HepG2 (cell line): Measurements from ENCODE around the gene LAMB2. TPM values are rescaled to one million over a fixed set of nuclear protein-coding genes. Genes with fewer than 3 reads are reported as not detected.
A peak's percentile ranks its signal among the peaks of the same experiment; 100 is the strongest.

Experiments
- BORCS8-MEF2B ChIP-seq: sonication (generic); formaldehyde crosslinking; IDR thresholded peaks from 2 replicates; pipeline ENCODE4 v1.8.0; 2022; ENCODE audit warnings: mild to moderate bottlenecking, missing genetic modification reagents
- HDAC6 ChIP-seq: fragments of 200-600 bp; sonication (generic); IDR thresholded peaks from 2 replicates; pipeline ENCODE4 v1.7.0; 2017; ENCODE audit warnings: mild to moderate bottlenecking, antibody characterized with exemption, low read length, low read depth
- HNRNPLL ChIP-seq: fragments of 200-400 bp; formaldehyde crosslinking; IDR thresholded peaks from 2 replicates; pipeline ENCODE4 v1.6.1; 2017; ENCODE audit warnings: mild to moderate bottlenecking, low read depth, low read length; ENCODE audit not compliant: poor library complexity, severe bottlenecking
- HNRNPUL1 ChIP-seq: fragments of 200-400 bp; formaldehyde crosslinking; IDR thresholded peaks from 2 replicates; pipeline ENCODE4 v1.6.1; 2017; ENCODE audit warnings: low read depth, mild to moderate bottlenecking, low read length, moderate library complexity
- ISX ChIP-seq: sonication (generic); formaldehyde crosslinking; conservative IDR thresholded peaks from 2 replicates; pipeline ENCODE4 v1.5.0; 2020; ENCODE audit warnings: missing genetic modification reagents
- KLF15 ChIP-seq: sonication (generic); formaldehyde crosslinking; IDR thresholded peaks from 2 replicates; pipeline ENCODE4 v1.8.1; 2023; ENCODE audit warnings: borderline replicate concordance, mild to moderate bottlenecking, inconsistent platforms, missing genetic modification reagents, mixed read lengths
- LCORL ChIP-seq, 2 experiments: fragments of 450-650 bp in 1 of 2; sonication (generic) in 1 of 2; formaldehyde crosslinking in 1 of 2; IDR thresholded peaks; 2 replicates each; pipeline versions ENCODE4 v1.5.0 to v1.6.1; 2017 to 2020; ENCODE audit warnings: antibody characterized with exemption in 1 of 2, missing genetic modification reagents in 1 of 2
- NFE2 ChIP-seq: sonication (generic); formaldehyde crosslinking; IDR thresholded peaks from 2 replicates; pipeline ENCODE4 v1.4.0; 2020; ENCODE audit warnings: missing genetic modification reagents
- NR2F1 ChIP-seq, 2 experiments: fragments of 450-650 bp in 1 of 2; formaldehyde crosslinking in 1 of 2; IDR thresholded peaks; 2 replicates each; pipeline versions ENCODE4 v1.5.0 to v1.6.1; 2016 to 2020; ENCODE audit warnings: mild to moderate bottlenecking in 1 of 2, missing compliant biosample characterization in 1 of 2, missing genetic modification reagents in 1 of 2, moderate library complexity in 1 of 2
- ONECUT2 ChIP-seq: sonication (generic); formaldehyde crosslinking; IDR thresholded peaks from 2 replicates; pipeline ENCODE4 v1.4.0; 2020; ENCODE audit warnings: missing genetic modification reagents
- PITX1 ChIP-seq: sonication (generic); formaldehyde crosslinking; IDR thresholded peaks from 2 replicates; pipeline ENCODE4 v1.5.1; 2020; ENCODE audit warnings: mild to moderate bottlenecking, missing genetic modification reagents
- PRMT3 ChIP-seq: sonication (generic); formaldehyde crosslinking; IDR thresholded peaks from 2 replicates; pipeline ENCODE4 v1.8.1; 2022; ENCODE audit warnings: low read depth, mild to moderate bottlenecking, moderate library complexity, missing genetic modification reagents, borderline replicate concordance
- SP140L ChIP-seq: sonication (generic); formaldehyde crosslinking; IDR thresholded peaks from 2 replicates; pipeline ENCODE4 v1.4.0; 2020; ENCODE audit warnings: missing genetic modification reagents, borderline replicate concordance
- TAF15 ChIP-seq: fragments of 200-400 bp; formaldehyde crosslinking; IDR thresholded peaks from one replicate; pipeline ENCODE4 v1.6.1; 2018; ENCODE audit warnings: mild to moderate bottlenecking, low read depth, low read length; ENCODE audit not compliant: poor library complexity, severe bottlenecking
- TGIF2 ChIP-seq: IDR thresholded peaks from 2 replicates; pipeline ENCODE4 v1.6.1; 2016; ENCODE audit warnings: control low read depth, missing compliant biosample characterization
- ZFP37 ChIP-seq: sonication (generic); formaldehyde crosslinking; IDR thresholded peaks from 2 replicates; pipeline ENCODE4 v1.4.0; 2020; ENCODE audit warnings: missing genetic modification reagents, borderline replicate concordance
- ZNF598 ChIP-seq: sonication (generic); formaldehyde crosslinking; IDR thresholded peaks from 2 replicates; pipeline ENCODE4 v1.5.1; 2020; ENCODE audit warnings: mild to moderate bottlenecking, missing genetic modification reagents, borderline replicate concordance
- ZNF644 ChIP-seq: IDR thresholded peaks from 2 replicates; pipeline ENCODE4 v1.6.1; 2016; ENCODE audit warnings: low read depth
- ZNF761 ChIP-seq: sonication (generic); formaldehyde crosslinking; conservative IDR thresholded peaks from 2 replicates; pipeline ENCODE4 v1.4.0; 2020; ENCODE audit warnings: mild to moderate bottlenecking, missing genetic modification reagents
- polyA plus RNA-seq, 8 experiments: library from polyadenylated mRNA; depleted of rRNA in 3 of 8; stranded (reverse) in 7 of 8; unstranded in 1 of 8; fragments of >200 nt; fragmentation: Illumina TruSeq in 4 of 8; extraction: Trizol in 4 of 8; gene quantifications; 2 replicates each; pipeline versions ENCODE4 v1.2.1 to v1.2.3, GENCODE V29; 2011 to 2016; ENCODE audit warnings: low read depth in 4 of 8, missing spikeins in 1 of 8, mixed read lengths in 1 of 8; ENCODE audit not compliant: insufficient read depth in 1 of 8
- total RNA-seq, 5 experiments: library from RNA; depleted of rRNA; stranded (reverse); fragments of >200 nt; fragmentation: Illumina TruSeq; extraction: Trizol; gene quantifications; 2 replicates each; pipeline ENCODE4 v1.2.3, GENCODE V29; 2016; ENCODE audit warnings: low read depth in 1 of 5
- TF ChIP-seq, protein P1 (sequence below): sonication (generic); formaldehyde crosslinking; IDR thresholded peaks from 2 replicates; pipeline ENCODE4 v1.4.0; 2020; ENCODE audit warnings: missing genetic modification reagents, mild to moderate bottlenecking, borderline replicate concordance
- TF ChIP-seq, protein P2 (sequence below): sonication (generic); formaldehyde crosslinking; IDR thresholded peaks from 2 replicates; pipeline ENCODE4 v1.4.0; 2020; ENCODE audit warnings: missing genetic modification reagents
- TF ChIP-seq, protein P3 (sequence below): IDR thresholded peaks from 2 replicates; pipeline ENCODE4 v1.6.1; 2016; ENCODE audit warnings: missing biosample characterization, missing genetic modification reagents, low read depth
- TF ChIP-seq, protein P4 (sequence below): IDR thresholded peaks from 2 replicates; pipeline ENCODE4 v1.6.1; 2018; ENCODE audit warnings: missing genetic modification reagents, mild to moderate bottlenecking, missing compliant biosample characterization

The LAMB2 gene
- total and polyA plus RNA-seq, 2 of the 13 experiments (the other 11 are each of a cell fraction or from before 2014, with no cell fraction given), result 208 to 443 TPM

DNA sequence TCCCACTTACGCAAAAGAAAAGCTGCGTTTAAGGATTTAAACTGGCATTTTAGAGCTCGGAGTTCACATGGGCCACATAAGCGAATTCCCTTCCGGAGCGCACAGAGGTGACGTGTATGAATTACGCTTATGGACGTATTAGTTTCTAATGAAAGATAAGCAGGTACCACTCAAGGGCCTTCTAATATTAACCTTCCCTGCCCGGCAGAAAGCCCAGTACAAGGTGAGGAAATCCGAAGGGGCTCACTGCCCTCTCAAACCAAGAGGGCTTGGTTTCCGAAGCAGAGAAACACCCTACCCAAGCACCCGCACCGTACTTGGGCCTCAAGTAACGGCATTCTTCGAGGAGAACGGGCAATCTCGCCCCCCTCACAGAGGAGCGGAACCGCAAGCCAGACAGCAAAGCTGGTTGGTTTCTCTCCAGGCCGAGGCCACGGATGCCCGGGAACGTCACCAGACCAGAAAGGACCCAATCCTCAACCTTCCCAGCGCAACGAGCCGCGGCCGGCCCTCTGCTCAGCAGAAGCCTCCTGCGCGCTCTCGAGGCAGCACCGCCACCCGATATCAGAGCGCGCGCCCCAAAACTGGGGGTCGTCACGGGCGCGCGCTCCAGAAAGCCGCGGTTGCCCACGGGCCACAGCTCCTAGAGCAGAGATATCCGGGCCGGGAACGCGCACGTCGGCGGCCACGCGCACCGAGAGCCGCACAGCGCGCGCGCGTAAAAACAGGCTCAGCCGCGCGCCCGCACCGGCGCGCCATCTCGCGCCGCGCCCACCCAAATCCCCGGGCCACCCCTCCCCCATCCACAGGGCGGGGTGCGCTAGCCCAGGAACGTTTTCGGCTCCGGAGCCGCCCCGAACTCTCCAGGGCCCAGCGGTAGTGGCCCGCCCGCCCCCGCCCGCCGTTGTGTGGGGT, 39.7 kb downstream of the LAMB2 start (continued):
- TF ChIP-seq, protein P1, sequence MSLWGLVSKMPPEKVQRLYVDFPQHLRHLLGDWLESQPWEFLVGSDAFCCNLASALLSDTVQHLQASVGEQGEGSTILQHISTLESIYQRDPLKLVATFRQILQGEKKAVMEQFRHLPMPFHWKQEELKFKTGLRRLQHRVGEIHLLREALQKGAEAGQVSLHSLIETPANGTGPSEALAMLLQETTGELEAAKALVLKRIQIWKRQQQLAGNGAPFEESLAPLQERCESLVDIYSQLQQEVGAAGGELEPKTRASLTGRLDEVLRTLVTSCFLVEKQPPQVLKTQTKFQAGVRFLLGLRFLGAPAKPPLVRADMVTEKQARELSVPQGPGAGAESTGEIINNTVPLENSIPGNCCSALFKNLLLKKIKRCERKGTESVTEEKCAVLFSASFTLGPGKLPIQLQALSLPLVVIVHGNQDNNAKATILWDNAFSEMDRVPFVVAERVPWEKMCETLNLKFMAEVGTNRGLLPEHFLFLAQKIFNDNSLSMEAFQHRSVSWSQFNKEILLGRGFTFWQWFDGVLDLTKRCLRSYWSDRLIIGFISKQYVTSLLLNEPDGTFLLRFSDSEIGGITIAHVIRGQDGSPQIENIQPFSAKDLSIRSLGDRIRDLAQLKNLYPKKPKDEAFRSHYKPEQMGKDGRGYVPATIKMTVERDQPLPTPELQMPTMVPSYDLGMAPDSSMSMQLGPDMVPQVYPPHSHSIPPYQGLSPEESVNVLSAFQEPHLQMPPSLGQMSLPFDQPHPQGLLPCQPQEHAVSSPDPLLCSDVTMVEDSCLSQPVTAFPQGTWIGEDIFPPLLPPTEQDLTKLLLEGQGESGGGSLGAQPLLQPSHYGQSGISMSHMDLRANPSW (CRISPR knock-in tag), result no peak
- TF ChIP-seq ZFP37 (CRISPR knock-in tag) (0 out of 2 replicates have a peak, but pooled peaks have one; percentile 72), PRMT3 (CRISPR knock-in tag) (no peak), BORCS8-MEF2B (CRISPR knock-in tag) (no peak), PITX1 (0 out of 2 replicates have a peak, but pooled peaks have one; percentile 5), LCORL (IDR thresholded peaks at IDR 0.05) (no peak), LCORL (CRISPR knock-in tag; IDR thresholded peaks at IDR 0.05) (no peak), ZNF598 (no peak), NR2F1 (CRISPR knock-in tag; IDR thresholded peaks at IDR 0.05) (no peak), SP140L (CRISPR knock-in tag) (no peak), TAF15 (no peak), KLF15 (CRISPR knock-in tag) (no peak), ISX (CRISPR knock-in tag) (no peak), HNRNPUL1 (no peak), HNRNPLL (no peak), HDAC6 (no peak), NFE2 (no peak), ONECUT2 (CRISPR knock-in tag) (0 out of 2 replicates have a peak, but pooled peaks have one; percentile 25), ZNF644 (no peak), ZNF761 (CRISPR knock-in tag) (no peak), TGIF2 (CRISPR knock-in tag) (no peak; the same call in 1 of the 2 replicates)
- TF ChIP-seq, protein P2, sequence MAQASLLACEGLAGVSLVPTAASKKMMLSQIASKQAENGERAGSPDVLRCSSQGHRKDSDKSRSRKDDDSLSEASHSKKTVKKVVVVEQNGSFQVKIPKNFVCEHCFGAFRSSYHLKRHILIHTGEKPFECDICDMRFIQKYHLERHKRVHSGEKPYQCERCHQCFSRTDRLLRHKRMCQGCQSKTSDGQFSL (CRISPR knock-in tag), result no peak
- TF ChIP-seq, protein P3, sequence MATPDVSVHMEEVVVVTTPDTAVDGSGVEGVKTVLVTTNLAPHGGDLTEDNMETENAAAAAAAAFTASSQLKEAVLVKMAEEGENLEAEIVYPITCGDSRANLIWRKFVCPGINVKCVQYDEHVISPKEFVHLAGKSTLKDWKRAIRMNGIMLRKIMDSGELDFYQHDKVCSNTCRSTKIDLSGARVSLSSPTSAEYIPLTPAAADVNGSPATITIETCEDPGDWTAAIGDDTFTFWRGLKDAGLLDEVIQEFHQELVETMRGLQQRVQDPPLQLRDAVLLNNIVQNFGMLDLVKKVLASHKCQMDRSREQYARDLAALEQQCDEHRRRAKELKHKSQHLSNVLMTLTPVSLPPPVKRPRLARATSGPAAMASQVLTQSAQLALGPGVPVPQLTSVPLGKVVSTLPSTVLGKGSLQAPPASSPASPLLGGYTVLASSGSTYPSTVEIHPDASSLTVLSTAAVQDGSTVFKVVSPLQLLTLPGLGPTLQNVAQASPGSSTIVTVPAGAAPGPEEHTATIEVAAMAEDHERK (CRISPR knock-in tag), result peak; percentile 69
- TF ChIP-seq, protein P4, sequence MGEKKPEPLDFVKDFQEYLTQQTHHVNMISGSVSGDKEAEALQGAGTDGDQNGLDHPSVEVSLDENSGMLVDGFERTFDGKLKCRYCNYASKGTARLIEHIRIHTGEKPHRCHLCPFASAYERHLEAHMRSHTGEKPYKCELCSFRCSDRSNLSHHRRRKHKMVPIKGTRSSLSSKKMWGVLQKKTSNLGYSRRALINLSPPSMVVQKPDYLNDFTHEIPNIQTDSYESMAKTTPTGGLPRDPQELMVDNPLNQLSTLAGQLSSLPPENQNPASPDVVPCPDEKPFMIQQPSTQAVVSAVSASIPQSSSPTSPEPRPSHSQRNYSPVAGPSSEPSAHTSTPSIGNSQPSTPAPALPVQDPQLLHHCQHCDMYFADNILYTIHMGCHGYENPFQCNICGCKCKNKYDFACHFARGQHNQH (CRISPR knock-in tag), result no peak
